Sigmoid colon (tissue), 7 donors: ENCODE results near the gene HEY2. TPM values are rescaled to one million over a fixed set of nuclear protein-coding genes. Genes with fewer than 3 reads are reported as not detected.

Experiments used
- DNase-seq: peaks from one replicate; pipeline ENCODE4 v3.0.0-alpha.2; 2019
- H3K27ac ChIP-seq, 4 donors: fragments of 200-600 bp; sonication (generic); one replicate each; pipeline ENCODE4 v1.5.1; 2016 to 2019; ENCODE audit warnings: mild to moderate bottlenecking in 1 of 4
- H3K27me3 ChIP-seq, 3 donors: fragments of 200-600 bp; sonication (generic); one replicate each; pipeline ENCODE4 v1.5.1; 2019; ENCODE audit warnings: mild to moderate bottlenecking in 1 of 3
- H3K36me3 ChIP-seq, 4 donors: fragments of 200-600 bp; sonication (generic); one replicate each; pipeline ENCODE4 v1.5.1; 2016 to 2019
- H3K4me1 ChIP-seq, 4 donors: fragments of 200-600 bp; sonication (generic); one replicate each; pipeline ENCODE4 v1.5.1; 2017 to 2019
- H3K4me3 ChIP-seq, 4 donors: fragments of 200-600 bp; sonication (generic); one replicate each; pipeline ENCODE4 v1.5.1; 2017 to 2019; ENCODE audit warnings: mild to moderate bottlenecking in 2 of 4, moderate library complexity in 1 of 4
- H3K9me3 ChIP-seq, 4 donors: fragments of 200-600 bp in 3 of 4; sonication (generic) in 3 of 4; one replicate each; pipeline versions ENCODE4 v1.5.1 to v1.6.1; 2013 to 2019
- CTCF ChIP-seq, 4 experiments: fragments of 450-650 bp in 3 of 4; fragments of 200-600 bp in 1 of 4; IDR thresholded peaks; one replicate each; pipeline ENCODE4 v1.5.1; 2016 to 2019; ENCODE audit warnings: antibody characterized with exemption in 4 of 4, mild to moderate bottlenecking in 3 of 4, moderate library complexity in 2 of 4
- EP300 ChIP-seq, 4 donors: sonication (generic); formaldehyde crosslinking; IDR thresholded peaks; one replicate each; pipeline ENCODE4 v1.6.1; 2017; ENCODE audit warnings: antibody characterized with exemption in 4 of 4
- POLR2A ChIP-seq, 2 donors: fragments of 450-650 bp; IDR thresholded peaks; one replicate each; pipeline ENCODE4 v1.6.1; 2016; ENCODE audit warnings: antibody characterized with exemption in 2 of 2, mild to moderate bottlenecking in 2 of 2, moderate library complexity in 2 of 2
- POLR2AphosphoS5 ChIP-seq, 4 donors: sonication (generic); formaldehyde crosslinking; IDR thresholded peaks; one replicate each; pipeline ENCODE4 v1.6.1; 2017; ENCODE audit warnings: antibody characterized with exemption in 4 of 4
- WGBS, 2 donors: extraction: QIAGEN DNeasy Blood & Tissue Kit; methylation state at CpG; one replicate each; pipeline ENCODE4 v1.1.7; 2013; 5-methylcytosine and 5-hydroxymethylcytosine counted together
- intact Hi-C: fragments of 100-400 bp; cut with DNase I; formaldehyde crosslinking; loops from one replicate; pipeline ENCODE4 v1.15.1; 2023
- polyA plus RNA-seq, 3 donors: library from polyadenylated mRNA; stranded (reverse); fragments of 200-250 nt; gene quantifications; one replicate each; pipeline ENCODE4 v1.2.3, GENCODE V29; 2013
- total RNA-seq, 4 donors: library from RNA; depleted of rRNA; stranded (reverse); fragments of >200 nt; gene quantifications; one replicate each; pipeline ENCODE4 v1.1.0, GENCODE V29; 2016
- donor health status: healthy with polysubstance abuse.
- donor health status: Bipolar disorder and iron deficiency.
- donor health status: healthy.

HEY2 gene
- total and polyA plus RNA-seq, 7 donors, result 1.2 to 3.9 (median 1.6) TPM; not detected in 2

GRCh38 chr6:125750692-125751333, 1.4 kb downstream of the HEY2 start:
- intact Hi-C loops, result no loop called here
- 12 to 17% methylated on average over 4 of the region's 4 CpGs for WGBS, 2 donors
- no peaks in the 10 kb centered on the region for H3K9me3 ChIP-seq
- H3K27ac ChIP-seq, result peak overlapping the region in 1 of 4 donors; percentile 89
- peaks cover 0 to 44% (median 0%) of the 10 kb centered on the region in 3 donors for H3K27me3 ChIP-seq
- TF ChIP-seq EP300 (IDR thresholded peaks at IDR 0.05), result no peak
- TF ChIP-seq CTCF (IDR thresholded peaks at IDR 0.05), result no peak
- no peak for TF ChIP-seq POLR2A (IDR thresholded peaks at IDR 0.05)
- no peak for TF ChIP-seq POLR2AphosphoS5 (IDR thresholded peaks at IDR 0.05)
- H3K36me3 ChIP-seq, result peaks cover 0 to 4% (median 0%) of the 10 kb centered on the region in 4 donors
- H3K4me3 ChIP-seq, result peak overlapping the region in 2 of 4 donors; percentile 69 to 72
- H3K4me1 ChIP-seq, result peaks cover 0 to 33% (median 21%) of the 10 kb centered on the region in 4 donors
- no peak for DNase-seq

DNA sequence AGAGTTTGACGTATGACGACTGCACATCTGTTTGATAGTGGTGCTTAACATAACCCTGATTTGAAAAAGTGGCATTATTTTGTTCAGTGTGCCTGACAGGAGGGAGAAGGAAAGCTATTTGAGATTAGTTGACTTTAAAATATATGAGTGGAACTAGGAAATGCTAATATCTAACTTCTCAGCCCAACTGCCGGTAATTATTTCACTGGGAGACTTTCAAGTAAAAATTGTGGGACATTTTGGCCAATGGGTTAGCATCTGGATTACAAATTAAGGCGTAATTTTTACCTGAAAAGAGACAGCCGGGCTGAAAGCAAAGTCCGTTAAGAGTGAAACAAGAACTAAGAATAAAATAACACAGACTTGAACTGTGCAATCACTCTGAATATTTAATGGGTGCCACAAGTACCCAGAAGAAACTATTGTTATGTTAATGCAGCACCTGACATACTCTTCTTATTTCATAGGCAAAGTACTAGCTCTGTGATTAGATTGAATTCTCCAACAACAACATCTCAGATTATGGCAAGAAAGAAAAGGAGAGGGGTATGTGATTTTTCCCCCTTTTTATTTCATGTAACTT, 2.0 kb downstream of the HEY2 start:
- Histone ChIP-seq H3K4me1 (peaks cover 0 to 31% (median 21%) of the 10 kb centered on the region in 4 donors), H3K27ac (no peak overlapping the region), H3K36me3 (peaks cover 0 to 4% (median 0%) of the 10 kb centered on the region in 4 donors), H3K9me3 (no peaks in the 10 kb centered on the region), H3K27me3 (peaks cover 0 to 43% (median 0%) of the 10 kb centered on the region in 3 donors), H3K4me3 (no peak overlapping the region)
- TF ChIP-seq CTCF (IDR thresholded peaks at IDR 0.05) (no peak), POLR2AphosphoS5 (IDR thresholded peaks at IDR 0.05) (no peak), POLR2A (IDR thresholded peaks at IDR 0.05) (no peak), EP300 (IDR thresholded peaks at IDR 0.05) (no peak)
- no peak for DNase-seq
- 41 to 58% methylated on average over 6 of the region's 6 CpGs for WGBS, 2 donors
- intact Hi-C loops, result no loop called here

GRCh38 chr6:125752773-125753172, 3.3 kb downstream of the HEY2 start:
- Histone ChIP-seq H3K36me3 (peaks cover 0 to 4% (median 0%) of the 10 kb centered on the region in 4 donors), H3K4me1 (peaks cover 0 to 26% (median 16%) of the 10 kb centered on the region in 4 donors), H3K4me3 (no peak overlapping the region), H3K9me3 (no peaks in the 10 kb centered on the region), H3K27ac (no peak overlapping the region), H3K27me3 (peaks cover 0 to 29% (median 0%) of the 10 kb centered on the region in 3 donors)
- 79 to 89% methylated on average over 2 of the region's 2 CpGs for whole genome bisulfite sequencing, 2 donors
- intact Hi-C loops, result no loop called here
- no peak for DNase-seq
- TF ChIP-seq POLR2A (IDR thresholded peaks at IDR 0.05) (no peak), EP300 (IDR thresholded peaks at IDR 0.05) (no peak), CTCF (IDR thresholded peaks at IDR 0.05) (no peak), POLR2AphosphoS5 (IDR thresholded peaks at IDR 0.05) (no peak)

DNA sequence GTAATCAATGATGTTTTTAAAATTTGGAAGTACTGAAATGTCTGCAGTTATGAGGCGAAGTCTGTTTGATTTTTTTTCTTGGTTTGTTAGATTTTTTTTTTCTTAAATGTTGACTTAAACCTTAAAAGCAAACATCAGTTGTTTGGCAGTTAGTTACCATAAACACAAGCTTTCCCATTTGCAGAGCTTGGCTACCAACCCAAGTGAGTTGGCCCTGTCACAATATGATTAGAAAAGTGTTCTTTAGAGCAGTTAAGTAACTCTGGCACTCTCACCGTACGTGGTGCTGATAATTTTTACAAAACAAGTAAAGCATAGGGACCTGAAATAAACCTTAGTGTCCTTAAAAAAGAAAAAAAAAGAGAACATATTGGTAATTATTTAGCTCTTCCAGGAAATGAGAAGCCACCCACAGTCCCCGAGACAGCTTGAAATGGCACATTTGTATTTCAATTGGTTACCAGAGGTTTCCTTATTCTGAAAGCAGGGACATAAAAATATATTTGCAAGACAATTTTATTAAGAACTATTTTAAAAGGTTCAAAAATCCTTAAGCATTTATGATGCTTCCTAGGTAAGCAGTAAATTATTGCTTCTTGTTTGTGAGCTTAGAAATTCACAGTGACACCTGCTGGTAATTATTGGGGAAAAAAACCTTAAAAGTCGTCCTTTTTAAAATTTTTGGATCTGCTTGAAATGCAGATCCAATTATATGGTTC, 3.9 kb downstream of the HEY2 start:
- H3K9me3 ChIP-seq, result no peaks in the 10 kb centered on the region
- peaks cover 0 to 23% (median 0%) of the 10 kb centered on the region in 3 donors for H3K27me3 ChIP-seq
- H3K27ac ChIP-seq, result no peak overlapping the region
- TF ChIP-seq EP300 (IDR thresholded peaks at IDR 0.05) (no peak), POLR2A (IDR thresholded peaks at IDR 0.05) (no peak), CTCF (IDR thresholded peaks at IDR 0.05) (no peak), POLR2AphosphoS5 (IDR thresholded peaks at IDR 0.05) (no peak)
- WGBS, 2 donors, result 17 to 49% methylated on average over 5 of the region's 5 CpGs
- no peak for DNase-seq
- H3K36me3 ChIP-seq, result peaks cover 0 to 4% (median 0%) of the 10 kb centered on the region in 4 donors
- H3K4me1 ChIP-seq, result peaks cover 0 to 20% (median 13%) of the 10 kb centered on the region in 4 donors
- intact Hi-C loops, result no loop called here
- H3K4me3 ChIP-seq, result no peak overlapping the region
